ENCODE data around the gene HKDC1.

HKDC1 gene

GRCh38 chr10:69217119-69217754, 2.9 kb upstream of the HKDC1 start:
- TF ChIP-seq TAF1 (IDR thresholded peaks at IDR 0.05; ENCODE audit: borderline replicate concordance, insufficient read depth, low read length) = no peak

- TF ChIP-seq REST (IDR thresholded peaks at IDR 0.05; ENCODE audit: insufficient read depth in 1 of 2, low read depth in 2 of 2, low read length in 2 of 2) (no peak), TAF1 (IDR thresholded peaks at IDR 0.05; ENCODE audit: borderline replicate concordance, insufficient read depth, low read length) (no peak), POLR2AphosphoS5 (IDR thresholded peaks at IDR 0.05; ENCODE audit: low read depth, low read length) (no peak)
Measured at GRCh38 chr10:69218831-69219230, 1.3 kb upstream of the HKDC1 start.

GRCh38 chr10:69220507-69220906, 375 bp downstream of the HKDC1 start:
- TF ChIP-seq POLR2AphosphoS5 (IDR thresholded peaks at IDR 0.05; ENCODE audit: low read depth, low read length) (no peak), SIN3A (IDR thresholded peaks at IDR 0.05; ENCODE audit: borderline replicate concordance, insufficient read depth, low read length) (no peak), FOXP2 (optimal IDR thresholded peaks at IDR 0.05; ENCODE audit: borderline replicate concordance, extremely low read depth, extremely low read length, insufficient read depth) (no peak), REST (IDR thresholded peaks at IDR 0.05; ENCODE audit: insufficient read depth in 1 of 2, low read depth in 2 of 2, low read length in 2 of 2) (no peak), TAF1 (IDR thresholded peaks at IDR 0.05; ENCODE audit: borderline replicate concordance, insufficient read depth, low read length) (no peak)

- TF ChIP-seq POLR2AphosphoS5 (IDR thresholded peaks at IDR 0.05; ENCODE audit: low read depth, low read length) = no peak
- TF ChIP-seq REST (IDR thresholded peaks at IDR 0.05; ENCODE audit: insufficient read depth in 1 of 2, low read depth in 2 of 2, low read length in 2 of 2) = no peak
- TF ChIP-seq TAF1 (IDR thresholded peaks at IDR 0.05; ENCODE audit: borderline replicate concordance, insufficient read depth, low read length) = no peak
- TF ChIP-seq FOXP2 (optimal IDR thresholded peaks at IDR 0.05; ENCODE audit: borderline replicate concordance, extremely low read depth, extremely low read length, insufficient read depth) = no peak
- no peak for TF ChIP-seq SIN3A (IDR thresholded peaks at IDR 0.05; ENCODE audit: borderline replicate concordance, insufficient read depth, low read length)
Measured at GRCh38 chr10:69222157-69223027, 2.3 kb downstream of the HKDC1 start.

GRCh38 chr10:69223028-69223342, 2.9 kb downstream of the HKDC1 start:
- TF ChIP-seq TAF1 (IDR thresholded peaks at IDR 0.05; ENCODE audit: borderline replicate concordance, insufficient read depth, low read length) (no peak), POLR2AphosphoS5 (IDR thresholded peaks at IDR 0.05; ENCODE audit: low read depth, low read length) (no peak), REST (IDR thresholded peaks at IDR 0.05; ENCODE audit: insufficient read depth in 1 of 2, low read depth in 2 of 2, low read length in 2 of 2) (no peak), FOXP2 (optimal IDR thresholded peaks at IDR 0.05; ENCODE audit: borderline replicate concordance, extremely low read depth, extremely low read length, insufficient read depth) (no peak), SIN3A (IDR thresholded peaks at IDR 0.05; ENCODE audit: borderline replicate concordance, insufficient read depth, low read length) (no peak)

Measured in PFSK-1 (cell line).